NCI-H1105 treated with DMSO at 0.1 percent for 48 hours (cell line): ENCODE data around the gene SCN1B.
"Not testable (repeated sequence)": the region's sequence is repeated elsewhere in the genome, so short reads cannot be mapped to it uniquely, and the experiment has no call there.

ENCODE experiments used
- DNase-seq: peaks from one replicate; lab custom pipeline; 2025; lab: John Stamatoyannopoulos, UW

The SCN1B gene

GRCh38 chr19:35030257-35031071 is at the start of gene SCN1B:
Gene SCN1B (plus strand): TSS chr19:35030470. CDS start chr19:35030821, 351 bp downstream.
- peak; percentile 31 for DNase-seq

GRCh38 chr19:34982275-34982674 is 48.0 kb upstream of the SCN1B start:
- no peak for DNase-seq

- no peak for DNase-seq
Measured at GRCh38 chr19:34983786-34984185, 46.5 kb upstream of the SCN1B start.

- DNase-seq = no peak
Measured at GRCh38 chr19:34984287-34984686, 46.0 kb upstream of the SCN1B start.

GRCh38 chr19:34985249-34986022 is 44.8 kb upstream of the SCN1B start:
- DNase-seq = no peak

GRCh38 chr19:34988119-34988518 is 42.2 kb upstream of the SCN1B start:
- no peak for DNase-seq

- no peak for DNase-seq
Measured at GRCh38 chr19:34989298-34989697, 41.0 kb upstream of the SCN1B start.

- DNase-seq = no peak
Measured at GRCh38 chr19:34990578-34991192, 39.6 kb upstream of the SCN1B start.

- DNase-seq = no peak
Measured at GRCh38 chr19:34991542-34992333, 38.5 kb upstream of the SCN1B start.

GRCh38 chr19:34992582-34992981 is 37.7 kb upstream of the SCN1B start:
- DNase-seq = not testable (repeated sequence)

GRCh38 chr19:34994286-34994642 is 36.0 kb upstream of the SCN1B start:
- DNase-seq = no peak

GRCh38 chr19:34994643-34995541 is 35.4 kb upstream of the SCN1B start:
- no peak for DNase-seq

- no peak for DNase-seq
Measured at GRCh38 chr19:34995551-34995950, 34.7 kb upstream of the SCN1B start.

- DNase-seq = no peak
Measured at GRCh38 chr19:34997071-34997617, 33.1 kb upstream of the SCN1B start.

GRCh38 chr19:34998224-34998623 is 32.0 kb upstream of the SCN1B start:
- DNase-seq = not testable (repeated sequence)

GRCh38 chr19:34998777-34999497 is 31.3 kb upstream of the SCN1B start:
- DNase-seq = no peak

- DNase-seq = peak; percentile 77
Measured at GRCh38 chr19:34999498-35000337, 30.6 kb upstream of the SCN1B start, which contains the start of gene GRAMD1A. Gene GRAMD1A (plus strand): TSS chr19:35000323. CDS start chr19:35000479, 156 bp downstream.

- no peak for DNase-seq
Measured at GRCh38 chr19:35000338-35000646, 30.0 kb upstream of the SCN1B start.
